Lower lobe of right lung (tissue), 2 donors: Measurements from ENCODE around the gene C4orf36. TPM values are rescaled to one million over a fixed set of nuclear protein-coding genes. Genes with fewer than 3 reads are reported as not detected.
A peak's percentile ranks its signal among the peaks of the same experiment; 100 is the strongest.

Source experiments
- ATAC-seq, 2 donors: fragments of 200-7000 bp; cut with Tn5 transposase; one replicate each; pipeline ENCODE4 v1.9.1; 2020 to 2022; ENCODE audit warnings: mild to moderate bottlenecking in 2 of 2, moderate library complexity in 2 of 2
- DNase-seq: peaks from one replicate; pipeline ENCODE4 v3.0.0-alpha.2; 2020
- H3K27ac ChIP-seq: fragments of 200-600 bp; one replicate; pipeline ENCODE4 v1.8.0; 2022
- H3K27me3 ChIP-seq: fragments of 200-600 bp; one replicate; pipeline ENCODE4 v1.8.0; 2022; ENCODE audit warnings: low read depth
- H3K36me3 ChIP-seq: fragments of 200-600 bp; one replicate; pipeline ENCODE4 v1.8.0; 2022; ENCODE audit warnings: mild to moderate bottlenecking
- H3K4me1 ChIP-seq: fragments of 200-600 bp; one replicate; pipeline ENCODE4 v1.8.0; 2022
- H3K4me3 ChIP-seq: fragments of 200-600 bp; one replicate; pipeline ENCODE4 v1.8.0; 2022; ENCODE audit warnings: mild to moderate bottlenecking
- H3K9me3 ChIP-seq: fragments of 200-600 bp; one replicate; pipeline ENCODE4 v1.8.0; 2022
- CTCF ChIP-seq: fragments of 200-600 bp; IDR thresholded peaks from one replicate; pipeline ENCODE4 v1.8.0; 2022; ENCODE audit warnings: antibody characterized with exemption, mild to moderate bottlenecking
- intact Hi-C: fragments of 100-400 bp; cut with DNase I; formaldehyde crosslinking; loops from one replicate; pipeline ENCODE4 v1.11.0; 2022
- long read RNA-seq: library from polyadenylated mRNA; unstranded; transcript quantifications from one replicate; pipeline ENCODE4 v2.0.0, GENCODE V29; 2021
- total RNA-seq: library from RNA; stranded (reverse); fragmentation: NEBNext Ultra II Directional; extraction: Animal tissue kit (Norgen Biotek cat#: 25700); gene quantifications from one replicate; pipeline ENCODE4 v1.2.1, GENCODE V29; 2021
- donor health status: DM: no; HTN: yes; CAD: no; lungs with severe emphysema.

Gene C4orf36
- 1.6 TPM for total RNA-seq
- long read RNA-seq, result 0 reads

DNA sequence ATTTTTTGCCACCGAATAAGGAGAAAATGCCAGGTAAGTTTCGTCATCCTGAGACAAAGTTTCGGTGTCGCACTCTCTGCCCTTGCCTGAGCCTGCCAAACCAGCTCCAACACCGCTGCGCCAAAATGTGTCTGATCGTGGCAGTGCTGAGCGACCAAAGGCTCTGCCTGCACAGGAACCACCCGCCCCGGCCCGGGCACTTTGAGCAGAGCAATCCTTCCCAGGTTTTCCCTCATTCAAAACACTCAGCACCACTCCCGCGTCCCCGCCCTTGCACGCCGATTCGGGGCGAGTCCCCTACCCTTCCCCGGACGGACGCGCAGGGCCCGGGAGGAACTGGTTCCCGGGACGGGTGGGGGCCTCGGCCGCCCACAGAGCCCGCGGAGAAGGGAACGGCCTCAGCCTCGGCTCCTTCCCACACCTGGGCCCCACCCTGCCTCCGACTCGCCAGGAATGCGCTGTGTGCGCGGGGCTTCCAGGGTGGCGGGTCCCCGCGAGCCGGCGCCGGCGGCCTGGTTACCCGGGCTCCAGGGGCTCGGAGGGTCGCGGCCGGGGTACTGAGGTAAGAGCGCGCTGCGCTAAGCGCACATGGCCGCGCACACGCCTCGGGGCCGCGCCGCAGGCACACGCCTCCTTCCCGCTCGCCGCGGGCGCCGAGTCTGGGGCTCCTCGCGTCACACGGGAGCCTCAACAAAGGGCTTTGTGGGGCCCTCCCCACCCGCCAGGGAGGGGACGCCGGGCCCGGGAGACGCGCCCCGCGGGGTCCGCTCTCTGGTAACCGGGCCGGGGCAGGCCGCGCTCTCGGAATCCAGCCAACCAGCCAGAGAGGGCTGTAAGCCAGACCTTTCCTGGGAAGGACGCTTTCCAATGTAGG is at the start of gene C4orf36:
TSS of gene C4orf36 (minus strand) at position 661 of the 874 bp plus-strand sequence. CDS start 902 bp downstream, outside the sequence.
- no peak for TF ChIP-seq CTCF
- DNase-seq (peak; percentile 88), ATAC-seq (peak; percentile 95 to 97)
- Histone ChIP-seq H3K36me3 (no peaks in the 10 kb centered on the region), H3K9me3 (no peaks in the 10 kb centered on the region), H3K4me1 (peaks cover 10% of the 10 kb centered on the region), H3K4me3 (peak within 1 kb of the TSS; percentile 68), H3K27ac (peak within 1 kb of the TSS; percentile 86), H3K27me3 (no peaks in the 10 kb centered on the region)
- intact Hi-C loops, result no loop called here

DNA sequence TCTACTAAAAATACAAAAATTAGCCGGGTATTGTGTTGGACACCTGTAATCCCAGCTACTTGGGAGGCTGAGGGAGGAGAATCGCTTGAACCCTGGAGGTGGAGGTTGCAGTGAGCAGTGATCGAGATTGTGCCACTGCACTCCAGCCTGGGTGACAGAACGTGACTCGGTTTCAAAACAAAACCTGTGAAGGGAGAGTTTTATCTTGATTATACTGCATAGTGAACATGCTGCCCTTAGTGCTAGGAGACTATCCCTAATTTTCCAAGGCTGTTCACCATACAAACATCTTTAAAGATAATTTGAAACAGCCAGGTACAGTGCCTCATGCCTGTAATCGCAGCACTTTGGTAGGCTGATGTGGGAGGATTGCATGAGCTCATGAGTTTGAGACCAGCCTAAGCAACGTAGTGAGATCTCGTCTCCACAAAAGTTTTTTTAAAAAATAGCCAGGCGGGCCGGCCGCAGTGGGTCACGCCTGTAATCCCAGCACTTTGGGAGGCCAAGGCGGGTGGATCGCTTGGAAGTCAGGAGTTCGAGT is 48.8 kb upstream of the C4orf36 start:
- Histone ChIP-seq H3K27ac (peak overlapping the region; percentile 61), H3K4me3 (no peak overlapping the region), H3K4me1 (peaks cover 63% of the 10 kb centered on the region), H3K9me3 (no peaks in the 10 kb centered on the region), H3K27me3 (no peaks in the 10 kb centered on the region), H3K36me3 (no peaks in the 10 kb centered on the region)
- intact Hi-C loops, result no loop called here
- ATAC-seq (no peak), DNase-seq (no peak)
- no peak for TF ChIP-seq CTCF

GRCh38 chr4:86939729-86940575 is 47.7 kb upstream of the C4orf36 start:
- H3K27me3 ChIP-seq, result no peaks in the 10 kb centered on the region
- peak overlapping the region; percentile 9 for H3K4me3 ChIP-seq
- H3K27ac ChIP-seq, result peak overlapping the region; percentile 61
- no peaks in the 10 kb centered on the region for H3K36me3 ChIP-seq
- no peaks in the 10 kb centered on the region for H3K9me3 ChIP-seq
- peaks cover 57% of the 10 kb centered on the region for H3K4me1 ChIP-seq
- no peak for ATAC-seq
- intact Hi-C loops, result no loop called here
- no peak for TF ChIP-seq CTCF
- DNase-seq, result no peak

DNA sequence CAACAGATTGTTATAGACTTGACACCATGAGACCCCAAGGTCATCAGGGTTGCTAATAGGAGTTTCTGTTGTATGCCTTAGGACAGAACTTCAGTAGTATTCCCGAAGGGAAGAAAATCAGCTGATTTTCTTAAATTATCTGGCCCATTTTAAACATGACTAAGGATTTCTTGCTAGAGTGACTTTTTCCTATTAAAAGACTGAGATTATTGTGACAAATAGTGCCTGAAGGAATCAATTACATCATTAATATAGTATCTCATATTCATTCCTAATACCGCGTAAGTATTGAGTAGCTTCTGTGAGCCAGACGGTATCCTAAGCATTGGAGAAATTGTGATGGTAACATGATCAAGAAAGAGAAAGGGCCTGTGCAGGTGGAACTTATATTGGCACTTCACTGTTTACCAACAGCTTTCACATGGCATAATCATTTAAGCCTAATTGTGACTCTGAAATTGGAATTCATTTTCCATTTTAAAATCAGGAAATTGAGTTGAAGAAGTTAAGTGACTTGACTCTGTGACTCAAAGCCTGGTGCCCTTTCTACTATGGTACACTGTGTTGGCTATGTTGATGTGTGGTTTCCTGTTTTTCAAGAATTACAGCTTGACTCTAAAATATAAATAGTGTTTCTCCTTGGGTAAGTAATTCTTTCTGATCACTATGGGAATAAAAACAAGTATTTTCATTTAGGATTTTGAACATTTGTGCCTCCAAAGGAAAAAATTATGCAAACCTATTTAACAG is 46.7 kb upstream of the C4orf36 start:
- no peak for DNase-seq
- no peak for ATAC-seq
- Histone ChIP-seq H3K27ac (peak overlapping the region; percentile 61), H3K4me1 (peaks cover 59% of the 10 kb centered on the region), H3K27me3 (no peaks in the 10 kb centered on the region), H3K36me3 (no peaks in the 10 kb centered on the region), H3K9me3 (no peaks in the 10 kb centered on the region), H3K4me3 (peak overlapping the region; percentile 9)
- intact Hi-C loops, result no loop called here
- no peak for TF ChIP-seq CTCF
